Epithelial cell of esophagus (primary cell): Measurements from ENCODE around the gene MTCH2.
A peak's percentile ranks its signal among the peaks of the same experiment; 100 is the strongest.

ENCODE experiments used
- DNase-seq: peaks from one replicate; pipeline ENCODE4 v3.0.0; 2010; ENCODE audit warnings: low read depth
- H3K4me3 ChIP-seq: 2 replicates; pipeline ENCODE4 v1.5.1; 2011; ENCODE audit warnings: mild to moderate bottlenecking, low read length, control low read depth
- TF ChIP-seq, protein P1 (sequence below): IDR thresholded peaks from 2 replicates; pipeline ENCODE4 v1.5.1; 2011; ENCODE audit warnings: low read depth, mild to moderate bottlenecking, low read length, control low read depth, inconsistent platforms; ENCODE audit not compliant: insufficient read depth; ENCODE audit errors: missing control alignments

MTCH2 gene

DNA sequence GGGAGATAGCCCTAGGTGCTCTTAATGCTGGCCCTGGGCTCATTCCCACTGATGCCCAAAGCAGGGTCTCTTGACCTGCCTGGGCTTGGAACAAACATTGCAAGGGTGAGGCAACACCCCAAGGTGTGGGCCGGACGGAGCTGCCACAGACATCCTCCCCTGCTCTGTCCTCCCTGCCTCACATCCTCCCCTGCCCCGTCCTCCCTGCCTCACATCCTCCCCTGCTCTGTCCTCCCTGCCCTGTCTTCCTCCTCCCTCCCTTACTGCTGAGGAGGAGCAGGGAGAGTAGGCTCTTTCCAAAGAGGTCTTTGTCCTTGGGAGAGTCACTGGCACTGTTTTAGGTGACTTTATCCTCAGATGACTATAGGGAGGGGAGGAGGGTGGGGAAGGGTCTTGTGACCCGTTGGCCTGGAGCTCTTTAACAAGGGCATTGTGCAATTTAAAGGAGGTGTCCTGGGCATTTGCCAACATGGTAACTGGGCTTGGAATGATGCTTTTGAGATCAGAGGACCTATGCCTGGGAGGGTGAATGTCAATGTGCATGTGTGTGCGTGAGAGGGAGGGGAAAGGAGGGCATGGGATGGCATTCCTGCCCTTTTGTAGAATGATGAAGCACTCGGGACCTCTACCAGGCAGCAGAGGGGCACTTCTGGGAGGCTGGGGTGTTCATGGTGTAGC lies 55.2 kb downstream of the MTCH2 start:
- DNase-seq = no peak
- H3K4me3 ChIP-seq = no peak overlapping the region

DNA sequence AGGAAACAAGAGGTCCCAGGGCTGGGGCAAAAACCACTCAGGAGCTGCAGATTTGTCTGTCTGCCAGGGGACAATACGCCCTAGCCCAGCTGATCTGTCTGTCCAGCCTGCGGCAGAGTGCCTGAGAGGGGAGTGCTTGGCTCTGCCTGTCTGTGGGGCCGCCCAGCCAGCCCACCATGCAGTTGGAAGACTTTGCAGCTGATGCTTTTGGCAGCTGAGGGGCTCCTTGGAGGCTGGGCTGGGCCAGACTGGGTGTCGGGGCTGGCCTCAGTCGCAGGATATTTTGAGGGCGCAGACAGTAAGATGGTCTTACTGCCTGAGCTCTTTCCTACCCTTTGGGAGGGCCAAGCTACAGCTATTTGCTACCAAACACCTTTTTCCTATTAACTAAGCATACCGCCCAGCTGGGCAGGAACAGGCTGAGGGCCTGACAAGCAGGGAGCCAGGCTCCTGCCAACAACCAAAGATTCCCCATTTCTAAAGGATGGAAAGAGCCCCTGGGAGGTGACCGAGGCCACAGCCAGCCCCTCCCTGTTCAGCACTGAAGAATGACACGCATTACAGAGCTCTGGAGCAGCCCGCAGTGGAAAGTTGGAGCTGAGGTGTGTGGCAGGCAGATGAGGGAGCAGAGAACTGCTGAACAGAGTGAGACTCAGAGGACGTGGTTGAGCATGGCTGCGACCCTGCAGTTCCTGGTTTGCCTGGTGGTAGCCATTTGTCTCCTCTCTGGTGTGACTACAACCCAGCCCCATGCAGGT lies 56.1 kb downstream of the MTCH2 start, which contains the start of gene FAM180B:
Gene FAM180B, plus strand, starts transcription at position 581 of the 758 bp plus-strand sequence. Its CDS starts 91 bp downstream, at position 672.
- no peak for DNase-seq
- no peak within 1 kb of the TSS for H3K4me3 ChIP-seq
- TF ChIP-seq, protein P1, sequence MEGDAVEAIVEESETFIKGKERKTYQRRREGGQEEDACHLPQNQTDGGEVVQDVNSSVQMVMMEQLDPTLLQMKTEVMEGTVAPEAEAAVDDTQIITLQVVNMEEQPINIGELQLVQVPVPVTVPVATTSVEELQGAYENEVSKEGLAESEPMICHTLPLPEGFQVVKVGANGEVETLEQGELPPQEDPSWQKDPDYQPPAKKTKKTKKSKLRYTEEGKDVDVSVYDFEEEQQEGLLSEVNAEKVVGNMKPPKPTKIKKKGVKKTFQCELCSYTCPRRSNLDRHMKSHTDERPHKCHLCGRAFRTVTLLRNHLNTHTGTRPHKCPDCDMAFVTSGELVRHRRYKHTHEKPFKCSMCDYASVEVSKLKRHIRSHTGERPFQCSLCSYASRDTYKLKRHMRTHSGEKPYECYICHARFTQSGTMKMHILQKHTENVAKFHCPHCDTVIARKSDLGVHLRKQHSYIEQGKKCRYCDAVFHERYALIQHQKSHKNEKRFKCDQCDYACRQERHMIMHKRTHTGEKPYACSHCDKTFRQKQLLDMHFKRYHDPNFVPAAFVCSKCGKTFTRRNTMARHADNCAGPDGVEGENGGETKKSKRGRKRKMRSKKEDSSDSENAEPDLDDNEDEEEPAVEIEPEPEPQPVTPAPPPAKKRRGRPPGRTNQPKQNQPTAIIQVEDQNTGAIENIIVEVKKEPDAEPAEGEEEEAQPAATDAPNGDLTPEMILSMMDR = no peak

More for the DNA sequence above, 55.2 kb downstream of the MTCH2 start:
- TF ChIP-seq, protein P1 = no peak

DNA sequence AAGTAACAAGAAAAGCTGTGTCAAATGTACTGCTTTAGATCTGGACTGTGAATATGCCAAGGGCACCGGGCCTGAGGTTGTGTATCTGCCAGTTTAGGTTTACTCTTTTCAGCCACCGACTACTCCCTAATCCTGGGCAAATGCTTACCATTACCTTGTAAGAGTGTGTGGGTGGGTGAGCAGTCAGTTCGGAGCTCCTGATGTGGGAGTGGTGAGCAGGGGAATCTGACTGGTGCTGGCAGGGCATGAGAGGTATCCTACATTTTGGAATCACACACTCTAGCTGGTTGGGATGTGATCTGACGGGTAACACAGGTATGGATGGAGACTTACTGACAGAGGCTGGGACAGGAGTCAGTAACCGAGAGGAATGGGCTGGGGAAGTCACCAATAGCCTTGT lies 58.5 kb downstream of the MTCH2 start:
- H3K4me3 ChIP-seq = no peak overlapping the region
- TF ChIP-seq, protein P1 = no peak
- no peak for DNase-seq

DNA sequence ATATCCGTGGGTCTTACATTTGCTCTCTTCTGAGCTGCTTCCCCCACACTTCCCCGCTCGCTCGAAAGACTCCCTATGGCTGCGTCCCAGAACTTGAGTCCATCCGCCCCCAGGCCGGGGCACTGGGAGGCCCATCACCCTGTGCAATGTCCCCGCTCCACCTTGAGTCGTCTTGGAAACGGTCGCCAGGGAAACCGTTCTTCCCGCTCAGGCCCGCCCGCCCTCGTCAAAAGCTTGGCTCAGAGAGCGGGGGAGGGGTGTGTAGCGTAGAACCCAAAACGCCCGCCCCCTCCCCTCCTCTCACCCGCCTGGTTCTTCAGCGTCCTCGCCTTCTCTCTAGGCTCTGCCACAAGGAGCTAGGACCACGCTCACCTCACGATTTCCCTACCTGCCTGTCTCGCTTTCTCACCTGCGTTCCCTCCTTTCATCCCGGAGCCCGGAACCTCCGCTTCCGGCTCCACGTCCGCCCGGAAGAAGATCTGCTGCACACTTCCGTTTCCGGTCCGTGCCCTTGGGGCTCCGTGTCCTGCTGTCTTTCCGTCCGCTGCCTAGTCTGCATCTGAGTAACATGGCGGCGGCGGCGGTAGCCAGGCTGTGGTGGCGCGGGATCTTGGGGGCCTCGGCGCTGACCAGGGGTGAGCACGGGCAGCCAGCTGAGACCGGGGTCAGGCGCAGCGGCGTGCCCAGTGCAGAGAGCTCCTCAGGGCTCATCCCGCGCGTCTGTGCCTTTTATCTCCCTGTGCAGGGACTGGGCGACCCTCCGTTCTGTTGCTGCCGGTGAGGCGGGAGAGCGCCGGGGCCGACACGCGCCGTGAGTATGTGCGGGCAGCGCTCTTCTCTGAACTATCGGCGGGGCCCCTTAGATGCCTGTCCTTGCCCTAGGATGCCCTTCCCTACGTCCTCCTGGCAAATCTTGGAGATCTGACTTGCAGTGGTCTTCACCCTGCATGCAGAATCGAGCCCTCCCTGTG lies 63.5 kb downstream of the MTCH2 start, which contains the start of the genes KBTBD4 and NDUFS3:
Gene KBTBD4, minus strand, starts transcription at position 447 of the 971 bp plus-strand sequence. Its CDS starts 19 bp downstream, at position 428.
Gene NDUFS3, plus strand, starts transcription at position 551 of the 971 bp plus-strand sequence. Its CDS starts 18 bp downstream, at position 569.
- peak; percentile 92 for DNase-seq
- TF ChIP-seq, protein P1 = no peak
- peak within 1 kb of the TSS; percentile 70 for H3K4me3 ChIP-seq

DNA sequence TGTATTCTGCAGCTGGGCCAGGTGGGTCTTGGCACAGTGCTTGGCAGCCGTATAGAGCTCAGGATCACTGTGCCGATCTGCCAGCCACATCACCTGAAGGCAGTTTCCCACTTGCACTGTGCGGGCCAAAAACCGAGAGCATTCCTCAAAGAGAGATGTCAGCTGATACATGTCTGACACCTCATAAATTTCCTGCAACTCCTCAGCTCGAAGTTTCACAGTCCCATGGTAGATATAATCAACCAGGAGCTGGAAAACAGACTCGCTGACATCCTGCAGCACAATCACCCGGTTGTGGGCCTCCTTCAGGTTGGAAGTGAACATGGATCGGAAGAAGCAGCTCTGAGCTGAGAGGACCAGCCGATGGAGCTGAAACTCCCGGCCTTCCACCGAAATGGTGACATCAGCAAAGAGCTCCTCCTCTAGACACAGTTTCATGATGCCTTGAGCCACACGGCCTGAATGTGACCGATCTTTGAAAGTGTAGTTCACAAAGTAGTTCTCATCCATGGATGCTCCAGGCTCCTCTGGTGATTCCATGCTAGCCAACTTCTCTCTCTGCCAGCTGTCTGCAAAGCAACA lies 64.8 kb downstream of the MTCH2 start:
- DNase-seq = no peak
- TF ChIP-seq, protein P1 = no peak
- peak overlapping the region; percentile 70 for H3K4me3 ChIP-seq

DNA sequence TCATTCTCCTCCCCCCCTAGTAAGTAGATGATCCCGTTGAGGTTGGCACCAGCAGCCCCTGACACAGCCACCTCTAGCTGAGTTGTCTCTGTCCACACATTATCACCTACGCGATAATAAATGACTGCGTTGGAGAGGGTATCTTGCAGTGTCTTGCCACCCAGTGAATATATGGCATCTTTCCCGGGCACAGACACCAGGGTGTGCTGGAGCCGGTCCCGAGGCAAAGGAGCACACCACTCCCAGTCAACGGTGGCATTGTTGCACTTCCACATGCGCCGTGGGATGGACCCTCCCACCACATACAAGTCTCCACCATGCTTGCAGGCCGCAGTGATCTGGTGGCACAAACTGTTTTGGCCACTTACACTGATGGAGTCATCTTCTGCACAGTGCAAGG lies 69.0 kb downstream of the MTCH2 start:
- TF ChIP-seq, protein P1 = no peak
- no peak for DNase-seq
- H3K4me3 ChIP-seq = no peak overlapping the region
